Progenitor cell of endocrine pancreas (in vitro differentiated cells): ENCODE data around the gene RCAN2. TPM values are rescaled to one million over a fixed set of nuclear protein-coding genes. Genes with fewer than 3 reads are reported as not detected.

Experiments
- DNase-seq: peaks from one replicate; pipeline ENCODE4 v3.0.0; 2021; ENCODE audit warnings: low spot score; ENCODE audit not compliant: unreplicated experiment
- H3K27ac Mint-ChIP-seq: 2 replicates; pipeline ENCODE4 v1.8.0; 2021; ENCODE audit warnings: mild to moderate bottlenecking, moderate library complexity, mixed read lengths
- H3K27me3 Mint-ChIP-seq: 2 replicates; pipeline ENCODE4 v1.8.0; 2021; ENCODE audit warnings: mixed read lengths
- H3K36me3 Mint-ChIP-seq: 2 replicates; pipeline ENCODE4 v1.8.0; 2022; ENCODE audit warnings: mixed read lengths; ENCODE audit not compliant: insufficient read depth
- H3K4me1 Mint-ChIP-seq: 2 replicates; pipeline ENCODE4 v1.8.0; 2021; ENCODE audit warnings: low read depth, mixed read lengths
- H3K4me3 Mint-ChIP-seq: 2 replicates; pipeline ENCODE4 v1.8.0; 2021; ENCODE audit warnings: low read depth, mild to moderate bottlenecking, moderate library complexity, mixed read lengths
- H3K9me3 Mint-ChIP-seq: 2 replicates; pipeline ENCODE4 v1.8.0; 2021; ENCODE audit warnings: low read depth, mixed read lengths
- total RNA-seq: library from RNA; stranded (reverse); gene quantifications from 2 replicates; pipeline ENCODE4 v1.2.1, GENCODE V29; 2021
- TF ChIP-seq, protein P1 (sequence below): fragments of 200-600 bp; sonication (generic); IDR thresholded peaks from one replicate; pipeline ENCODE4 v1.5.0; 2021; ENCODE audit warnings: antibody characterized with exemption, mild to moderate bottlenecking; ENCODE audit not compliant: unreplicated experiment

RCAN2 gene
- total RNA-seq, 1 donor from 2014 or later, result 23.3 TPM

DNA sequence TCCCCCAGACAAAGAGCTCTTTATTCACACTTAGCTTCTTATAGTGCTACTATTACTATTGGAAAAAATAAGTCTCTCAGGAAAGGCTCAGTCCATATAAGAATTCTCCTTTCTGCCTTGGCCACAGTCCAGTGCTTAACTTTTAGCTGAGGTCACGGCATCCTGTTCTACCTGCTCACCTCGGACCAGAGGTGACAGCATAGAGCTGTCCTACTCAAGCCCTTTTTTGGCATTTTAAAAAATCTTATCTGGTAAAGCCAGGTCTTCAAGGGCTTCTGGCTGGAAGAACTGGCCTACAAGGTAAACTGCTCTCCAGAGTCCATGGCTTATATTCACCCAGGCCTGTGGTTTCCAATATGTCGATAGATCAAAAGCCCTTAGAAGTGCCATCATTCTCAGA, 109.7 kb downstream of the RCAN2 start:
- TF ChIP-seq, protein P1, sequence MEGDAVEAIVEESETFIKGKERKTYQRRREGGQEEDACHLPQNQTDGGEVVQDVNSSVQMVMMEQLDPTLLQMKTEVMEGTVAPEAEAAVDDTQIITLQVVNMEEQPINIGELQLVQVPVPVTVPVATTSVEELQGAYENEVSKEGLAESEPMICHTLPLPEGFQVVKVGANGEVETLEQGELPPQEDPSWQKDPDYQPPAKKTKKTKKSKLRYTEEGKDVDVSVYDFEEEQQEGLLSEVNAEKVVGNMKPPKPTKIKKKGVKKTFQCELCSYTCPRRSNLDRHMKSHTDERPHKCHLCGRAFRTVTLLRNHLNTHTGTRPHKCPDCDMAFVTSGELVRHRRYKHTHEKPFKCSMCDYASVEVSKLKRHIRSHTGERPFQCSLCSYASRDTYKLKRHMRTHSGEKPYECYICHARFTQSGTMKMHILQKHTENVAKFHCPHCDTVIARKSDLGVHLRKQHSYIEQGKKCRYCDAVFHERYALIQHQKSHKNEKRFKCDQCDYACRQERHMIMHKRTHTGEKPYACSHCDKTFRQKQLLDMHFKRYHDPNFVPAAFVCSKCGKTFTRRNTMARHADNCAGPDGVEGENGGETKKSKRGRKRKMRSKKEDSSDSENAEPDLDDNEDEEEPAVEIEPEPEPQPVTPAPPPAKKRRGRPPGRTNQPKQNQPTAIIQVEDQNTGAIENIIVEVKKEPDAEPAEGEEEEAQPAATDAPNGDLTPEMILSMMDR, result no peak
- peaks cover 1% of the 10 kb centered on the region for H3K9me3 Mint-ChIP-seq
- peaks cover 15% of the 10 kb centered on the region for H3K4me1 Mint-ChIP-seq
- no peak overlapping the region for H3K27ac Mint-ChIP-seq
- no peak for DNase-seq
- no peak overlapping the region for H3K4me3 Mint-ChIP-seq
- H3K27me3 Mint-ChIP-seq, result no peaks in the 10 kb centered on the region
- H3K36me3 Mint-ChIP-seq, result peaks cover 4% of the 10 kb centered on the region

DNA sequence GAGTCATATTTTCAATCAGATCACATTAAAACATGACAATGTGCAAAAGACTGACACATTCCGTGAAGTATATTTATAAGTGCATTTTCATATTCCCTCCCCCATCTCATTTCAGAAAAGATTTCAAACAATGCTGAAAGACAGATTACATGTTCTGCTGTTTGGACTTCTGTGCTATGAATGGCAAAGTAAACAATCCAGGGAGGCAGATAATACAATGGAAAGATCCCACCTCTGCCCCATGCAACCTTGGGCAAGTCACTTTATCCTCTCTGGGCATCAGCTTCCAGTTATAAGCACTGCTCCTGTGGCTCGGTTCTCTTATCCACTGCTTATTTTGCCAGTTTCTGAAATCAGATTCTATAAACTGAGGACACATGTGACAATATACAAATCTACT, 110.2 kb downstream of the RCAN2 start:
- Mint-ChIP-seq H3K36me3 (peaks cover 3% of the 10 kb centered on the region), H3K4me3 (no peak overlapping the region), H3K4me1 (peaks cover 15% of the 10 kb centered on the region), H3K27ac (no peak overlapping the region), H3K27me3 (no peaks in the 10 kb centered on the region), H3K9me3 (no peaks in the 10 kb centered on the region)
- no peak for DNase-seq
- TF ChIP-seq, protein P1, result no peak

DNA sequence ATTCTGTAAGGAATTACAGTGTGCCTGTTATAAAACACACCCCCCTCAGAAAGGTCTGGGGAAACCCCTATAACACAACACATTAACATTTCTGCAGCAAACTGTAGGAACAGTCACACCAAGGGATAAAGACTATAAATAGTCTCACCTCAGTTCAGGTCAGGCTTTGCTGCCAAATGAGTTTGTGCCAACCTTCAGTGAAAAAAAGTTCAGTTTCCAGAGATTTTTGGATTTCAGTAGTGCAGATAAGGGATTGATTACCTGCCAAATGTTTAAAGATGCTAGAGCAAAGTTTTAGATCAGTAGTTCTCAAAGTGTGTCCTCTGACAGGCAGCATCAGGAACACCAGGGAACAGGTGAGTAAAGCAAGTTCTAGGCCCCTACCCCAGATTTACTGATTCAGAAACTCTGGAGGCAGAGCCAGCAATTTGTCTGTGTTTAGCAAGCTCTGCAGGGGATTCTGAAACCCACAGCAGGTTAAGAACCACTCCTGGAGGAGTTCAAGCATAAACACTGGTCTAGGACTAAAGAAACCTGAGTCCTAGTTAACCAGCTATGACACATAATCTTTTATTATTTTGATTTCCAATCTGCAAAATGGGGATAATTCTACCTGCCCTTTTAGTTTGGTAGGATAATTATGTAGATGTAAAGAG, 111.0 kb downstream of the RCAN2 start:
- H3K4me3 Mint-ChIP-seq, result no peak overlapping the region
- H3K27ac Mint-ChIP-seq, result no peak overlapping the region
- peaks cover 15% of the 10 kb centered on the region for H3K4me1 Mint-ChIP-seq
- no peaks in the 10 kb centered on the region for H3K9me3 Mint-ChIP-seq
- H3K36me3 Mint-ChIP-seq, result no peaks in the 10 kb centered on the region
- no peaks in the 10 kb centered on the region for H3K27me3 Mint-ChIP-seq
- no peak for DNase-seq
- TF ChIP-seq, protein P1, result no peak

DNA sequence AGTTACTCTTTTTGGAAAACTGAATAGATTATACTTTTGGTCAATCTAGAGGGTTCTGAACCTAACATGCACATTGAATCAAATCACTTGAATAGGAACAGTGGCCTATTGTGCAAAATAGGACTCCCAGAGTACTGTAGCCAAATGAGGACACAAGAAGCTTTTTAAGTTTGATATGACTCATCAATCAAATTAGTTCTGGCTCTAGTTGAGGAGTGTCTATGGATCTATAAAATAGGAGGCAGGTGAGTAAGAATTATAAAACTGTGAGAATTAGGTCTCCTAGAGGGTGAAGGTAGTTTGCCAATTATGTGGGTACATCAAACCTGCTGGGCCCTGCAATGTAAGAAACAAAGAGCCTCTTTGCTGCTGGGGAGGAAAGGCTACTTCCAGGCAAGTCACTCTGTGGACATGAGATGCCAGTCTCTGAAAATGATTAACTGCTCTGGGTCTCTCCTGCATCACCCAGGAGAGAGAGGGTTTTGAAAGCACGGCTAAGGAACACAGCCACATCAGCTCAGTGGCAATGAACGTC, 112.3 kb downstream of the RCAN2 start:
- H3K4me3 Mint-ChIP-seq, result no peak overlapping the region
- TF ChIP-seq, protein P1, result no peak
- no peak overlapping the region for H3K27ac Mint-ChIP-seq
- H3K9me3 Mint-ChIP-seq, result no peaks in the 10 kb centered on the region
- DNase-seq, result no peak
- H3K36me3 Mint-ChIP-seq, result no peaks in the 10 kb centered on the region
- peaks cover 15% of the 10 kb centered on the region for H3K4me1 Mint-ChIP-seq
- no peaks in the 10 kb centered on the region for H3K27me3 Mint-ChIP-seq

DNA sequence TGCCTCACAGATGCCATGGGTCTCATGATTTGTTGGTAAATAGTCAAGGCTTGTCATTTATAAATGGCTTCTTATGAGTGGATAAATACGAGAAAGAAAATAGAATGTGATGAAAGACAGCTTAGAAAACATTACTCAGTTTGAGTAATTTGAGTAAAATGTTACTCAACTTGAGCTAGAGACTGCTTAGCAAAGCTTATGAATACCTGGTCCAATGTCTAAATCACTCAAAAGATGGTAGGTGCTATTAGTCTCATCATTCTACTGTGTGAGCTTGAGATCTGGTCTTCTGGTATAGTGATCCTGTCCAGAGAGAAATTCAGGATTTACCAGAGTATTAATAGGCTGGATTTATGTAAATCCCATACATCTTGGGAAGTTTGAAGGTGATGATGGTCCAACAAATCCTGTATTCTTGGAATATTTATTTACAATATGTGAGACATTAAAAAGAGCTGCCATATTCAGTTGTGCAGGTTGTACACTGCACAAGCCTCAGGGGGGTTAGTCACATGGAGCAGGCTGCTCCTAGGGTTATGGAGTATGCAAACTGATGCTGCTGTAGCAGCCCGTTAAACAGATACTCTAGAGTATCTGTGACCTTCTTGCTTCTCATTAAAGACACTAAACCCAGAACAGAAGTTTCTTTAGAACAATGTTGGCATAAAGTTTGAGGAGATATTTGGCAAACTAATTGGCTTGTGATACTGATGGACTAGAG, 112.9 kb downstream of the RCAN2 start:
- no peaks in the 10 kb centered on the region for H3K36me3 Mint-ChIP-seq
- no peak overlapping the region for H3K27ac Mint-ChIP-seq
- TF ChIP-seq, protein P1, result no peak
- H3K9me3 Mint-ChIP-seq, result no peaks in the 10 kb centered on the region
- peaks cover 15% of the 10 kb centered on the region for H3K4me1 Mint-ChIP-seq
- no peaks in the 10 kb centered on the region for H3K27me3 Mint-ChIP-seq
- H3K4me3 Mint-ChIP-seq, result no peak overlapping the region
- no peak for DNase-seq
